Prostate gland (tissue), 2 donors: Measurements from ENCODE around the gene EMC9.

Source experiments
- POLR2AphosphoS5 ChIP-seq: sonication (generic); formaldehyde crosslinking; IDR thresholded peaks from one replicate; pipeline ENCODE4 v1.6.1; 2017; ENCODE audit warnings: antibody characterized with exemption
- TF ChIP-seq, protein P1 (sequence below), 4 experiments: fragments of 200-600 bp in 2 of 4; fragments of 450-650 bp in 2 of 4; sonication (generic) in 2 of 4; IDR thresholded peaks; 1 replicate in 3 of 4; 2 replicates in 1 of 4; pipeline ENCODE4 v1.5.1; 2016 to 2019; ENCODE audit warnings: antibody characterized with exemption in 4 of 4, mild to moderate bottlenecking in 2 of 4, moderate library complexity in 2 of 4

DNA sequence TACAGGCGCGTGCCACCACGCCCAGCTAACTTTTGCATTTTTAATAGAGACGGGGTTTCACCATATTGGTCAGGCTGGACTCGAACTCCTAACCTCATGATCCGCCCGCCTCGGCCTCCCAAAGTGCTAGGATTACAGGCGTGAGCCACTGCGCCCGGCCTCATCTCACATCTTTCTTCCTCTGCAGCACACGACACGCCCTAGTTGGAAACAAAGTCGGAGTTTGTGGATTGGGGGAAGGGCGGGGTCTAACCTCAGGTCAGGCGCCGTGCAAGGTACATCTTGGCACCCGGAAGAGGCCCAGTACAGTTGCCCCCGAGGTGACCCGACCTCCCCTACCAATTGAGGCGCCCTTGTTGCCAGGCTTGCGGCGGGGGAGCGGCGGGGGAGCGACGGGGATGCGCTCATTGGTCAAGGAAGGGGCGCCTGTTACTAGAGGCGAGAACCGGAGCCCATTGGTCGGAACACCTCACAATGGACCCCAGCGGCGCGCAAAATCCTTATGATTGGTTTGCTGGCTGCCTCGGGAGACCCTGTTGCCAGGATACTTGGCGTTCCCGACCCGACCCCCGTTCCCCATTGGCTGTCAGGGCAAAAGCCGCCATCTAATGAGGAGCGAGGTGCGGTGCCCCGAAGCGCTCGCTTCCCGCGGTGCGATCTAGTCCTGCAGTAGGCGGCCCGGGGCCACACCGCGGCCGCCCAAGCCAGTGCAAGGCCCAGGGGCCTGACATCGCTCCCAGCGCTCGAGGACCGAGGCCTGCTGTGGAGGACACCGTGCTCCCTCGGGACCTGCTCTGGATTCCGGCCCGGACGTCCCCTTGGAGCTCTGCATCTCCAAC lies 30.2 kb upstream of the EMC9 start, which contains the start of gene REC8:
- TF ChIP-seq POLR2AphosphoS5, result peak; percentile 35
- TF ChIP-seq, protein P1, sequence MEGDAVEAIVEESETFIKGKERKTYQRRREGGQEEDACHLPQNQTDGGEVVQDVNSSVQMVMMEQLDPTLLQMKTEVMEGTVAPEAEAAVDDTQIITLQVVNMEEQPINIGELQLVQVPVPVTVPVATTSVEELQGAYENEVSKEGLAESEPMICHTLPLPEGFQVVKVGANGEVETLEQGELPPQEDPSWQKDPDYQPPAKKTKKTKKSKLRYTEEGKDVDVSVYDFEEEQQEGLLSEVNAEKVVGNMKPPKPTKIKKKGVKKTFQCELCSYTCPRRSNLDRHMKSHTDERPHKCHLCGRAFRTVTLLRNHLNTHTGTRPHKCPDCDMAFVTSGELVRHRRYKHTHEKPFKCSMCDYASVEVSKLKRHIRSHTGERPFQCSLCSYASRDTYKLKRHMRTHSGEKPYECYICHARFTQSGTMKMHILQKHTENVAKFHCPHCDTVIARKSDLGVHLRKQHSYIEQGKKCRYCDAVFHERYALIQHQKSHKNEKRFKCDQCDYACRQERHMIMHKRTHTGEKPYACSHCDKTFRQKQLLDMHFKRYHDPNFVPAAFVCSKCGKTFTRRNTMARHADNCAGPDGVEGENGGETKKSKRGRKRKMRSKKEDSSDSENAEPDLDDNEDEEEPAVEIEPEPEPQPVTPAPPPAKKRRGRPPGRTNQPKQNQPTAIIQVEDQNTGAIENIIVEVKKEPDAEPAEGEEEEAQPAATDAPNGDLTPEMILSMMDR (IDR thresholded peaks at IDR 0.05), result peak in 1 of 4 experiments; percentile 6
